Colonic mucosa (tissue), 4 donors: ENCODE measurements around the gene ATP5PB. TPM values are rescaled to one million over a fixed set of nuclear protein-coding genes. Genes with fewer than 3 reads are reported as not detected.

ENCODE experiments used
- DNase-seq: peaks from one replicate; pipeline ENCODE4 v3.0.0-alpha.2; 2020
- H3K27ac ChIP-seq: fragments of 200-600 bp; one replicate; pipeline ENCODE4 v1.8.0; 2021
- H3K27me3 ChIP-seq: fragments of 200-600 bp; one replicate; pipeline ENCODE4 v1.8.0; 2021
- H3K36me3 ChIP-seq: fragments of 200-600 bp; one replicate; pipeline ENCODE4 v1.8.0; 2021
- H3K4me1 ChIP-seq: fragments of 200-600 bp; one replicate; pipeline ENCODE4 v1.8.0; 2021; ENCODE audit warnings: mild to moderate bottlenecking
- H3K4me3 ChIP-seq: fragments of 200-600 bp; one replicate; pipeline ENCODE4 v1.8.0; 2021
- H3K9ac ChIP-seq, 2 donors: one replicate each; pipeline ENCODE4 v1.7.0; 2013; ENCODE audit warnings: control low read depth in 2 of 2, low read depth in 2 of 2, low read length in 2 of 2
- H3K9me3 ChIP-seq: fragments of 200-600 bp; one replicate; pipeline ENCODE4 v1.8.0; 2021
- intact Hi-C: fragments of 100-400 bp; cut with DNase I; formaldehyde crosslinking; loops from one replicate; pipeline ENCODE4 v1.14.1; 2022
- total RNA-seq, 2 donors: library from RNA; stranded (reverse); fragmentation: NEBNext Ultra II Directional in 1 of 2; extraction: Animal tissue kit (Norgen Biotek cat#: 25700) in 1 of 2; gene quantifications; one replicate each; pipeline ENCODE4 v1.2.1, GENCODE V29; 2021
- TF ChIP-seq, protein P1 (sequence below): fragments of 200-600 bp; IDR thresholded peaks from one replicate; pipeline ENCODE4 v1.8.0; 2022; ENCODE audit warnings: antibody characterized with exemption, mild to moderate bottlenecking
- donor health status: healthy.
- donor health status: DM: no; HTN: no; CAD: no.
- donor health status: DM: no; HTN: no; CAD: no.

Gene ATP5PB
- total RNA-seq, 2 donors from 2014 or later: 488 to 502 TPM

DNA sequence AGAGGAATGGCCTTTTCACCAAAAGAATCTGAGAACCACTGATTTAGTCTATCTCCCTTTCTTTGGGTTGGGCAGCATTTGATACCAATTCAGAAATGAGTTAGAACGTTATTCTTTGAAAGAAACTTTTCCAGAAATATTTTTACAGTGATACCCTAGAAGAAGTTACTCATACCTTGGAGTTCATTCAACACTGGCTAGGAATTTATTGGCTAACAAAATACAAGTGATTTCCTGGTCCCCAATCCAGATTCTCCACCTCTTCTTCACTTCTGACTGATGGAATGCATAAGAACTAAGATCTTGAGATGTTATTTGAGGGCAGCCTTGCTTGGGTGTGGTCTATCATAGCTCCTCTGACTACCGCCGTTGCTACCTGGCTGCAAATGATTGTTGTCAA lies 33.9 kb downstream of the ATP5PB start:
- Histone ChIP-seq H3K27ac (no peak overlapping the region), H3K27me3 (no peaks in the 10 kb centered on the region), H3K36me3 (no peaks in the 10 kb centered on the region), H3K4me1 (no peaks in the 10 kb centered on the region), H3K9me3 (no peaks in the 10 kb centered on the region), H3K9ac (no peak overlapping the region), H3K4me3 (no peak overlapping the region)
- TF ChIP-seq, protein P1, sequence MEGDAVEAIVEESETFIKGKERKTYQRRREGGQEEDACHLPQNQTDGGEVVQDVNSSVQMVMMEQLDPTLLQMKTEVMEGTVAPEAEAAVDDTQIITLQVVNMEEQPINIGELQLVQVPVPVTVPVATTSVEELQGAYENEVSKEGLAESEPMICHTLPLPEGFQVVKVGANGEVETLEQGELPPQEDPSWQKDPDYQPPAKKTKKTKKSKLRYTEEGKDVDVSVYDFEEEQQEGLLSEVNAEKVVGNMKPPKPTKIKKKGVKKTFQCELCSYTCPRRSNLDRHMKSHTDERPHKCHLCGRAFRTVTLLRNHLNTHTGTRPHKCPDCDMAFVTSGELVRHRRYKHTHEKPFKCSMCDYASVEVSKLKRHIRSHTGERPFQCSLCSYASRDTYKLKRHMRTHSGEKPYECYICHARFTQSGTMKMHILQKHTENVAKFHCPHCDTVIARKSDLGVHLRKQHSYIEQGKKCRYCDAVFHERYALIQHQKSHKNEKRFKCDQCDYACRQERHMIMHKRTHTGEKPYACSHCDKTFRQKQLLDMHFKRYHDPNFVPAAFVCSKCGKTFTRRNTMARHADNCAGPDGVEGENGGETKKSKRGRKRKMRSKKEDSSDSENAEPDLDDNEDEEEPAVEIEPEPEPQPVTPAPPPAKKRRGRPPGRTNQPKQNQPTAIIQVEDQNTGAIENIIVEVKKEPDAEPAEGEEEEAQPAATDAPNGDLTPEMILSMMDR: no peak
- DNase-seq: no peak
- intact Hi-C loops: no loop called here

DNA sequence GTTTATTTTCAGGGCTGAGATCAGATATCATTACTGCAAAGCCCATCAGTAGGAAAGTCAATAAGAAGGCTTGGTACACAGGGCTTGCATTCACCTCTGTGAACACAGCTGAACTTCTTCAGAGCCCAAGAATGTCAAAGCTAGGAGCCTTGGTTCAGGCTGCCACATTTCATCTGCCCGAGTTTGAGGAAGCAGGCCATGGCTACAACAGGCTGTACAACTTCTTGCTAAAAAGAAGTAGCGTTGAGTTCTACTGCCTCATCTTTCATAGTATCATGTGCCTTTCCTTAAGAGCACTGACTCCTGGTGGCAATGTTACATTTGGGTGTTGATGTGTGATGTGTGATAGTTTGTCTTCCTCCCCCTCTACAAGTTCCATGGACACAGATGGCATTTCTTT lies 34.6 kb downstream of the ATP5PB start:
- TF ChIP-seq, protein P1: no peak
- no peak overlapping the region for H3K9ac ChIP-seq
- intact Hi-C loops: no loop called here
- H3K36me3 ChIP-seq: no peaks in the 10 kb centered on the region
- no peaks in the 10 kb centered on the region for H3K4me1 ChIP-seq
- H3K4me3 ChIP-seq: no peak overlapping the region
- DNase-seq: no peak
- H3K27me3 ChIP-seq: no peaks in the 10 kb centered on the region
- no peak overlapping the region for H3K27ac ChIP-seq
- no peaks in the 10 kb centered on the region for H3K9me3 ChIP-seq

DNA sequence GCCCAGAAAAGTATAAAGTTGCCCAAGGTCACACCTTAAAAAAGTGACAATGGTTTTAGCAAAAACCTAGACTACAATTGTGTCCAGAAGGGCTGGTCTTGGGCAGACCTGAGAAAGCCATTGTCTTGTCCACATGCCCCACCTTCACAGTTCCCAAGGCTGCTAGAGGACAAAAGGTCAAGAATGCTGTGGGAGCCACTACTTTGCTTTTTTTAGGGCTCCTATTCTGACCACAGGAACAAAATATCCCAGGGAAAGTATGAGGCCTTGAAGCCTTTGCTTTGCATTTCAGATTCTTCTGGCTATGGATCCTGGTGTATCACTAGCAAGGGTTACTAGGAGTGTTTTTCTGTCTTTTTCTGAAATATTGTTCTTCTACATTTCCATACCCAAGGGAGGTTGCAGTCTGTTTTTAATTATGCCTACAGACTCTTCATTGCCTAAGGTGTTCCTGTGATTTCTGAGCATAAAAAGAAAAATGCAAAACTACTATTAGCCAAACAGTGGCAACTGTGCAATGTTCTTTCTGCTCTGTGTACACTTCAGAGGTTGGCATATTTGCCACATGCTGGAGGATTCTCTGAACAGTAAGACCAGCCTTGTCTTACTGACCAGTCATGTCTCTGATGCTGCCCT lies 35.2 kb downstream of the ATP5PB start:
- H3K27me3 ChIP-seq: no peaks in the 10 kb centered on the region
- H3K9me3 ChIP-seq: no peaks in the 10 kb centered on the region
- H3K36me3 ChIP-seq: no peaks in the 10 kb centered on the region
- intact Hi-C loops: no loop called here
- DNase-seq: no peak
- no peak overlapping the region for H3K9ac ChIP-seq
- H3K27ac ChIP-seq: no peak overlapping the region
- no peaks in the 10 kb centered on the region for H3K4me1 ChIP-seq
- TF ChIP-seq, protein P1: no peak
- H3K4me3 ChIP-seq: no peak overlapping the region

DNA sequence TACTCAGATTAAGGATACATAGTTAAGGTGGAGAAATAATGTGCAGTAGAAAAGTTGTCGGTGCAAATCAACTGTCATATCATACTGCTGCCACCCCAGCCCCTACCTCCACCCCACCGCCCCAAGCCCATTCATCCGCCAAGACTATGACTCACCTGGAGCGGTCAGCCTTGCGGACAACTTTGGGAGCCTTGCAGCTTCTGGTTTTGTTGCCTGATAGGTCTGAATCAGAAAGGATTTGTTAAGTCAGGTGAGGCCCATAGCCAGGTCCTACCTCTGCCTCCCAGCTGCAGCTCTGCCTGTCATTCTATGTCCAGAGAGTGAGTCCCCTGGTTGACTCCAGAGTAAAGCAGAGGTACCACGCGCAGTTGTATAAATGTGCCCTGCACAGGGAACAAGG lies 37.2 kb downstream of the ATP5PB start:
- no peaks in the 10 kb centered on the region for H3K36me3 ChIP-seq
- no peak for DNase-seq
- H3K4me3 ChIP-seq: no peak overlapping the region
- H3K27me3 ChIP-seq: no peaks in the 10 kb centered on the region
- H3K4me1 ChIP-seq: no peaks in the 10 kb centered on the region
- H3K27ac ChIP-seq: no peak overlapping the region
- intact Hi-C loops: no loop called here
- no peaks in the 10 kb centered on the region for H3K9me3 ChIP-seq
- no peak overlapping the region for H3K9ac ChIP-seq
- TF ChIP-seq, protein P1: no peak

DNA sequence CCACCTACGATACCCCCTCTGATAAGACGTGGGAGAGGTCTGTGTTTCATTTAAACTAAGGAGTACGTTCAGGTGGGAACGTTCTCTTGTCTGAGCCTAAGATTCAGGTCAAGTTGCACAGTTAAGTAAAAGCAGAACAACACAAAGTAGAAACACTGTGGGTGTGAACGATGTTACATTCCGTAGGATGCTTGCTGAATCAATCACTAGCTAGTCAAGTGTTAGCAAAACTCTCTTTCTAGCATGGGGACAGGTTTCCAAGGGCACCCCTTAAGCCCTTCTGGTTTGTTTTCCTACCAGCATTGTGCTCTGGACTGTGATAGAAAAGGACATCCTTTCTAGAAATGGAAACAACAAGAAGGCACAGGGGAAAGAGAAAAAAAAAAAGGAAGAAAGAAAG lies 37.9 kb downstream of the ATP5PB start:
- H3K27ac ChIP-seq: no peak overlapping the region
- no peaks in the 10 kb centered on the region for H3K9me3 ChIP-seq
- TF ChIP-seq, protein P1: no peak
- DNase-seq: no peak
- no peaks in the 10 kb centered on the region for H3K4me1 ChIP-seq
- no peaks in the 10 kb centered on the region for H3K36me3 ChIP-seq
- intact Hi-C loops: no loop called here
- H3K4me3 ChIP-seq: no peak overlapping the region
- H3K9ac ChIP-seq: no peak overlapping the region
- H3K27me3 ChIP-seq: no peaks in the 10 kb centered on the region
